Activated T-cell treated with anti-CD3 and anti-CD28 coated beads for 4 hours (primary cell): ENCODE data around the gene SDK2.

Experiments
- DNase-seq: peaks from one replicate; pipeline ENCODE4 v3.0.0-alpha.2; 2020

The SDK2 gene

GRCh38 chr17:73584049-73584448 is 60.2 kb downstream of the SDK2 start:
- no peak for DNase-seq

- DNase-seq = no peak
Measured at GRCh38 chr17:73582821-73583220, 61.4 kb downstream of the SDK2 start.

GRCh38 chr17:73582359-73582758 is 61.9 kb downstream of the SDK2 start:
- no peak for DNase-seq

DNA sequence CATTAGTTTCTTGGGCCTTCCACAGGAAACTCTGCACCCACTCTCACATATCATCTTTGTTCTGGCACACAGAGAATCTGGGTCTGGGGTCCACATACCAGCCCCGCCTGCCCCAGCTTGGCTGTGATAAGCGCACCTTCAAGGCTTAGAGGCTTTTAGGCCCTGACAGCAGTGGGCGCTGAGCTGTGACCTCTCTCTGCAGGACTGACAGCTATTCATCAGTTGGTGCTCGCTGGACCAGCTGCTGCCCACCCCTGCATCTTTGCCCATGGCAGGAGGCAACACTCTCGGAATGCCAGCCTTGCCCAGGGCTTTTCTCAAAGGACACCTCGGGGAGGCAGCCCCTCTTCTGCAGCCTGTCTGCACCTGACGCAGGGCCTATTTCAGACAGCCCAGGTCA is 62.9 kb downstream of the SDK2 start:
- DNase-seq = no peak

GRCh38 chr17:73580073-73580710 is 64.1 kb downstream of the SDK2 start:
- DNase-seq = no peak

DNA sequence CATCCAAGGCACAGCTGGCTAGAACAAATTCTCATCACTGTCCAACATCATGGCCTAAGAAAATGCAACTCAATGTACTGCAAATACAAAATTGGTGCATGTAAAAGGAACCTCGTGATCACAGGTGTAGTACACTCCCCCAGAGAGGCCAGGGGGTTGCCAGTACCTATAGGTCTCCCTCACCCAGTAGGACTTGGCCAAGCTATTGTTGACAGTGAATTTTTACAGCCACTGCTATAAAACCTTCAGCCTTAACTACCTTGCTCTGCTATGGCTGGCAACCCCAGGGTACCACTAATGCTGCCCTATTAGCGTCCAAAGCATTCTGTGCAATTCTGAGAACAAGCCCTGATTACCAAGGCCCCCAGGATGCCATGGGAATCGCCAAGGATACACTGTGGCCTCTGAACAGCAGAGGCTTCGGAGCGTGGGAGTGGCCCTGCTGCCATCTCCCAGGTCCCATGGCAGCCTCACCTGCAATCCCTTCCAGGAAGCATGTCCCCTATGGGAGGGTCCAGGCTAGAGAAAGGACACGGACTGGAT is 67.6 kb downstream of the SDK2 start:
- no peak for DNase-seq

DNA sequence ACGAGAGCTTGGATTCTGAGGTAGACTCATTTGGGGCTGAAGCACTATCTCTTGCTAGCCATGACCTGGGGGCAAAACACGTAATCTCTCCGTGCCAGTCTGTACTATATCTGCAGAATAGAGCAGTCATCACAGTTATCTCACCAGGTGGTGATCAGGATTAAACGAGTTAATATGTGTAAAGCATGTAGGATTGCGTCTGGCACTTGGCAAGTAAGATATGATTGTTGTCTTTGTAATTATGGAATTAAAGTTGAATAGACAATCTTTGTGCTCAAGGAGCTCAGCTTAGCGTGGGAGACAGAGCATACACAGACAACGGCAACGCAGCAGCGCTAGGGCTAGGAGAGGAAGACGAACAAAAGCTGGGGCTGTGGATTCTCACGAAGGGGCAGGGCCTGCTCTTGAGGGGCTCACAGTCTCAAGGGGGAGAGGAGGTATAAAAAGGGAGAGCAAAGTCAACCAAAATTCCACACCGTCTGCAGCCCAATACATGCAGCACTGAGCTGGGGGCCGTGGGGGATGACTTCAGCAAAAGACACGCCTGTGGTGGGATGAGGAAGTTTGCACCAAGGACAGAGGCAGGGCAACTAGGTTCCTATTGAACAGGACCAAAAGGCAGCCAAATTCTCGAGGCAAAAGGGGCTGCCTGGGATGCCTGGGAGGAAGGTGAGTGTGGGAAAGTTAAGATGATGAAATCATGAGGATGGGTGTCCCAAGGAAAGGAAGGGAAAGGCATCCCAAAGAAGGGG is 68.6 kb downstream of the SDK2 start:
- DNase-seq = no peak

GRCh38 chr17:73571511-73572130 is 72.6 kb downstream of the SDK2 start:
- no peak for DNase-seq

DNA sequence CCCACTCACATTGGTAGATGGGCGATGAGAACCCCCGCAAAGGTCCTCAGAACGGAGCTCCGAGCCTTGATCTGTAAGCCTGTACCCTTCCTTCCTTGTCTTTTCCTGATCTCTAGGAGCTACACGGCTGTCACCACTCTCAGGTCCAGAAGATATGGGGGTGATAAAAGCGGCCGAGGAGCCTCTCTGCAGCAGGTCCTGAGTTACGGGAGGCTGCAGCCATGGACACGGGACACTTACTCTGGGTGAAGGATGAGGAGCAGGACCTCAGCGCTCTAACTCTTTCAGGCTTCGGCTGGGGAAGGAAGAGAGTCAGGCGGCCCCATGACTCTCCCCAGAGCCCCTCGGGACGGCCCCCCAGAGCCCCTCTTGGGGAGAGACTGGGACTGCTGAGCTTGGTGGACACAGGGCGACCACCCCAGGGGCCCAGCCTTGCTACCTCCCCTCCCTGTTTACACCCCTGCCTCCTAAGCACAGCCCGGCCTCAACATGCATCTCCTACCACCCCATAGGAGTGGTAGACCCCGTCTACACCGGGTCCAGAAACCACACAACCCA is 74.4 kb downstream of the SDK2 start:
- no peak for DNase-seq

GRCh38 chr17:73568934-73569333 is 75.3 kb downstream of the SDK2 start:
- no peak for DNase-seq

GRCh38 chr17:73566905-73567782 is 77.1 kb downstream of the SDK2 start:
- DNase-seq = no peak

DNA sequence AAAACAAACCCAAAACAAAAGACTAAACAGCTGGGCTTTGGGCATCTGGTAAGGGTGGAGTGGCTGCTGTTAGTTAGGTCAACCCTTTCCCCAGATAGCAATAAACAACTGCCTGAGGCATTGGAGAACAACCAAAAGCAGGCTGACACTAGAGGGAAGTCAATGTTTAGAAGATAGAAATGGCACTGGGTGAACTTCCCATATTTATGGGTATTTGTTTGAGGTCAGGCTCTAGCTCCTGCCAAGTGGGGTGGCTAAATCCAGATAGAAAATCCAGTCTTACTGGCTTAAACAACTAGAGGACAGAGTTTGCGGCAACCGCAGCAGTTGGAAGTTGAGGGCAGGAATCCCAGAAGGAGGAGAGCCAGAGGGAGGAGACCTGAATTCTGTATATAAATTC is 79.4 kb downstream of the SDK2 start:
- DNase-seq = no peak

DNA sequence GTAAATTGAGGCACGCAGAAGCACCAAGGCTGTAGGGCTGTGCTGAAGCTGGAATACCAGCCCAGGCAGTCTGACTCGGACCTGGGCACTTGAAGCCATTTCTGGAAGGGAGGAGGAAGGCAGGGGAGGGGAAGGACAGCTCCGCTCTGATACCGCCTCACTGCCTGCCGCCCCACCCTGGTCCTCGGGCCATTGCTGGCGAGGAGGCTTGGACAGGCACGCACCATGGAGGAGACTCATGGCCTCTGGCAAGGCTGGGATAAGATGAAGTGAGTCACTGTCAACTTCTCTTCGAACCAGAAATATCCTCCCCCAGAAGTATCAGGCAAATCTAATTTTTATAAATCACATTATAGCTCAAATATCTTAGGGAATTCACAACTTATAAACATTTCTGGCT is 81.3 kb downstream of the SDK2 start:
- DNase-seq = no peak

GRCh38 chr17:73561111-73561510 is 83.1 kb downstream of the SDK2 start:
- DNase-seq = no peak

GRCh38 chr17:73560661-73561060 is 83.6 kb downstream of the SDK2 start:
- DNase-seq = no peak

DNA sequence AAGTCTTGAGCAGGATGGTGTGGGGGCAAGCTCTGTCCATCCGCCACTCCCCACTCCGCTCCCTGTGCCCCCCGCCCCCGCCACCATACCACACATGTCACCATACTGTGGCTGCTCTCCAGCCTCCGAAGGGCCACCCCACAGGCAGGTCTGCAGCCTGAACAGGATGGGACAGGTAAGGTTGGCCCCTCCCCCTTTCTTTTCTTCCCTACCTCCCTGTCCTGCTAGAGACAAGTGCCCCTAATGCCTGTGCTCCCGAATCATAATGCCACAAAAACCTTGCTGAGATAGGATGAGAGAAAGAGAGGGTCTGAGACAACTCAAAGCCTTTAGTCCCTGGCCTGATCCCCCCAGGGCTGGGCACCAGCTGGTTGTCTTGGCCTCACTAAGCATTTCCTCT is 84.7 kb downstream of the SDK2 start:
- DNase-seq = no peak

DNA sequence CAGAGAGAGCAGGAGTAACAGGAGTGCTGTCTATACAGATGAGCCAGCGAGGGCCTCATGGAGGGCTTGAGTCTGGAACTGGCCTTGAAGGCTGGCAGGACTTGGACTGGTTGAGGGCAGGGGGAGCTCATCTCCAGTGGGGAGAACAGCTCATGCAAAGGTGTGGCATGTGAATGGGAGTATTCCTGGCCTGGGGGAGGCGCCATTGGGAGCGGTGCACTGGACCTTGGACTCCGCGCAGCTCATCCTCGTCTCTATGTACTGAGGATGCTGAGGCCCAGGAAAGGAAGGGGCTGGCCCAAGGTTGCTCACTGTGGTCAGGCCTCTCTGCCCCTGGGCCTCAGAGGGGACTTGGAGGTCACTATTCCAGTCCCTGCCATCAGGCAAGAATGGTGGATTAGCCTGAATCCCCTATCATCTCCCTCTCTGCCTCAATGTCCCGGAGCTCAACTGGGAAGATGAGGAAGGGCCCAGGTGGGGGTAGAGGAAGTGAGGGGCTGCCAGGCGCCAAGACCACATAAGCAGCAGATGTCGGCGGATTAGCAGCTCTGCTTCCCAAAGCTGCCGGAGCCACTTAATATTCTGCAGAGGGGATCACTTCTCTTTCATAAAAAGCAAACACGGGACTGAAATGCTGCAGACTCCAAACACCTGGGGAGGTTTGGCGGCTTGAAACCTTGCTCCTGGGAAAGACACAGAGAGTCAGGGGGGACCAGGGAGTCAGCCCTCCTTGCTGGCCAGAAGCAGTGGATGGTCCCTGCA is 88.9 kb downstream of the SDK2 start:
- no peak for DNase-seq

DNA sequence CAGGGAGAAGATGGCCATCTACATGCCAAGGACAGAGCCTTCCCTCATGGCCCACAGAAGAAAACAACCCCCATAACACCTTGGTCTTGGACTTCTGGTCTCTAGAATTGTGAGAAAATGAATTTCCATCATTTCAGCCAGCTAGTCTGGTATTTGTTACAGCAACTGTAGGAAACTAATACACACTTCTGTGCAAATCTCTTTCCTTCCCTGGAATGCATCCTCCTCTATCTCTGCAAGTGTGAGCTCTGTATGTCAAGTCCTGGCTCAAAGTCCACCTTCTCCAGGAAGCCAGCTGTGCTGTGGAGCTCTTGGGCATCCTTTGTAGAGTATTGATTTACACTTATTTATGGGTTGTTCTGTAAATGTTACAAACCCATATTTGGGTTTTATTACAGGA is 89.7 kb downstream of the SDK2 start:
- no peak for DNase-seq

GRCh38 chr17:73553311-73553710 is 90.9 kb downstream of the SDK2 start:
- no peak for DNase-seq

DNA sequence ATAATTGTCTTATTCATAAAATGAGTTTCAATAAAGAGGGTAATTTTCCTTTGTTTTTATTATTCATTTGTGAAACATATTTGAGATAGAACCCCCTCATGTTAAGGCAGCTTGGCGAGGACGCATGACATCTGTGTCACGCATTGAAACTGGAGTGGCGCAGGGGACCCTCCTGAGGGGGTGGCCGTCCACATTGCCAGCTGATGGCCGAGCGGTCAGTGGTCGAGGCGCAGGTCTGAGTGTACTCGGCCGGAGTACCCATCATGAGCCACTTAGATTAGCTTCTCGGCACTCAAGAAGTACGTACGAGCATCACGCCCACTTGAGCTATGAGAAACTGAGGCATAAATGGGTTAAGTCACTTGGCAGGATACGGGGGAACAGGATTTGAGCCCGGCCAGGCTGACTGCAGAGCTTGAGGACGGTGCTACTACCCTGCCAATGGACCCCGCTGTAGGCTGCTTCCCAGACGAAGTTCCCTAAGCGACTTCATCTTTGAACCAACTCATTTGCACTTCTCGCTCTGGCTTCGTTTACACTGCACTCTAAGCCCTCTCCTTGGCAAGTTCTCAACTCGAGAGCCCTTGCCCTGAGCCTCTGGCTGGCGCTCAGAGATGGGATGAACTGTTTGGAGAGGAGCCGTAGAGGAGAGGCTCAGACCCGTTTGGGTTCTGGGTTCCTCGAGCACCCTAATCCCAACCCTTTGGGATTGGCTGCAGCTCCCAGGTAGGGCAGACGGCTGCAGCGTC is 91.8 kb downstream of the SDK2 start:
- DNase-seq = no peak

GRCh38 chr17:73551759-73552158 is 92.5 kb downstream of the SDK2 start:
- DNase-seq = no peak
